ENCODE results near the gene CEP128.

GRCh38 chr14:80923368-80923767 is 18.2 kb downstream of the CEP128 start:
- TF ChIP-seq YY1 (IDR thresholded peaks at IDR 0.05; ENCODE audit: insufficient read depth, insufficient read length) (no peak), SUZ12 (IDR thresholded peaks at IDR 0.05; ENCODE audit: extremely low read depth, insufficient read depth, insufficient read length) (no peak)
